GM19324 (cell line): ENCODE results near the gene WNT10A.
"Not testable (repeated sequence)": the region's sequence is repeated elsewhere in the genome, so short reads cannot be mapped to it uniquely, and the experiment has no call there.

Experiments
- ATAC-seq: cut with Tn5 transposase; IDR thresholded peaks from one replicate; pipeline ENCODE4 v1.9.1; 2021; ENCODE audit warnings: mild to moderate bottlenecking, moderate library complexity; ENCODE audit not compliant: unreplicated experiment, low FRiP score

Gene WNT10A

GRCh38 chr2:218925434-218925833 is 44.8 kb downstream of the WNT10A start:
- no peak for ATAC-seq

- no peak for ATAC-seq
Observed at GRCh38 chr2:218927422-218927821, 46.8 kb downstream of the WNT10A start.

- no peak for ATAC-seq
Observed at GRCh38 chr2:218927876-218928275, 47.2 kb downstream of the WNT10A start.

- not testable (repeated sequence) for ATAC-seq
Observed at GRCh38 chr2:218930488-218930887, 49.8 kb downstream of the WNT10A start.

GRCh38 chr2:218931751-218932150 is 51.1 kb downstream of the WNT10A start:
- ATAC-seq: not testable (repeated sequence)
